Measurements from ENCODE around the gene TSR1.

Gene TSR1

GRCh38 chr17:2369039-2369438 is 32.8 kb upstream of the TSR1 start:
- DNase-seq = no peak

- no peak for DNase-seq
Observed at GRCh38 chr17:2368359-2368758, 32.1 kb upstream of the TSR1 start.

- no peak for DNase-seq
Observed at GRCh38 chr17:2366747-2367494, 30.7 kb upstream of the TSR1 start.

- no peak for DNase-seq
Observed at GRCh38 chr17:2365132-2365531, 28.9 kb upstream of the TSR1 start.

GRCh38 chr17:2364763-2365116 is 28.5 kb upstream of the TSR1 start:
- DNase-seq = no peak

- DNase-seq = no peak
Observed at GRCh38 chr17:2363851-2364762, 27.9 kb upstream of the TSR1 start.

- no peak for DNase-seq
Observed at GRCh38 chr17:2363318-2363717, 27.1 kb upstream of the TSR1 start.

GRCh38 chr17:2362881-2363280 is 26.6 kb upstream of the TSR1 start:
- no peak for DNase-seq

GRCh38 chr17:2362416-2362815 is 26.2 kb upstream of the TSR1 start:
- no peak for DNase-seq

- DNase-seq = no peak
Observed at GRCh38 chr17:2362016-2362415, 25.8 kb upstream of the TSR1 start.

- no peak for DNase-seq
Observed at GRCh38 chr17:2361010-2361760, 24.9 kb upstream of the TSR1 start.

- DNase-seq = no peak
Observed at GRCh38 chr17:2357931-2358434, 21.7 kb upstream of the TSR1 start.

- DNase-seq = no peak
Observed at GRCh38 chr17:2357237-2357636, 21.0 kb upstream of the TSR1 start.

- no peak for DNase-seq
Observed at GRCh38 chr17:2354311-2354710, 18.1 kb upstream of the TSR1 start.

GRCh38 chr17:2351269-2351668 is 15.0 kb upstream of the TSR1 start:
- no peak for DNase-seq

GRCh38 chr17:2347805-2348685 is 11.8 kb upstream of the TSR1 start:
- DNase-seq = peak; percentile 84

GRCh38 chr17:2346475-2346874 is 10.2 kb upstream of the TSR1 start:
- peak; percentile 19 for DNase-seq

- DNase-seq = no peak
Observed at GRCh38 chr17:2344528-2344927, 8.3 kb upstream of the TSR1 start.

- DNase-seq = no peak
Observed at GRCh38 chr17:2343421-2343820, 7.2 kb upstream of the TSR1 start.

GRCh38 chr17:2338315-2338657 is 2.0 kb upstream of the TSR1 start:
- DNase-seq = peak; percentile 20

GRCh38 chr17:2337544-2338314 is 1.5 kb upstream of the TSR1 start:
- DNase-seq = peak; percentile 56
